Keratinocyte (primary cell): ENCODE data around the gene NOTCH4. TPM values are rescaled to one million over a fixed set of nuclear protein-coding genes. Genes with fewer than 3 reads are reported as not detected.

Experiments used
- DNase-seq: peaks from one replicate; pipeline ENCODE4 v3.0.0-alpha.2; 2011; ENCODE audit warnings: low read depth, missing footprints, low spot score
- FAIRE-seq: peaks from 2 replicates; lab custom pipeline; 2011; peaks lifted over from hg19 to GRCh38; lab: Jason Lieb, UNC
- H2AFZ ChIP-seq: 2 replicates; pipeline ENCODE4 v1.6.0; 2012; ENCODE audit warnings: low read length, control low read depth, inconsistent platforms; ENCODE audit not compliant: control insufficient read depth
- H3K27ac ChIP-seq: 2 replicates; pipeline ENCODE4 v1.5.1; 2011; ENCODE audit warnings: low read length; ENCODE audit not compliant: control insufficient read depth, insufficient read depth
- H3K27me3 ChIP-seq: 3 replicates; pipeline ENCODE4 v1.6.0; 2011; ENCODE audit warnings: low read length; ENCODE audit not compliant: control insufficient read depth, insufficient read depth; ENCODE audit errors: extremely low read depth
- H3K36me3 ChIP-seq, 2 experiments: 2 replicates in 1 of 2; 3 replicates in 1 of 2; pipeline ENCODE4 v1.5.1; 2011; ENCODE audit warnings: low read length in 2 of 2, mild to moderate bottlenecking in 1 of 2; ENCODE audit not compliant: control insufficient read depth in 2 of 2, insufficient read depth in 2 of 2; ENCODE audit errors: extremely low read depth in 1 of 2
- H3K4me1 ChIP-seq: 3 replicates; pipeline ENCODE4 v1.5.1; 2011; ENCODE audit warnings: low read length; ENCODE audit not compliant: control insufficient read depth, insufficient read depth; ENCODE audit errors: extremely low read depth
- H3K4me2 ChIP-seq: 3 replicates; pipeline ENCODE4 v1.6.0; 2011; ENCODE audit warnings: low read depth, low read length; ENCODE audit not compliant: control insufficient read depth, insufficient read depth; ENCODE audit errors: extremely low read depth
- H3K4me3 ChIP-seq, 3 experiments: fragments of 200-600 bp in 1 of 3; sonication (generic) in 1 of 3; 2 replicates in 2 of 3; 3 replicates in 1 of 3; pipeline ENCODE4 v1.5.1; 2011 to 2016; ENCODE audit warnings: low read length in 3 of 3, mild to moderate bottlenecking in 3 of 3, control low read depth in 2 of 3, inconsistent platforms in 1 of 3, low read depth in 1 of 3, mixed read lengths in 1 of 3, mixed run types in 1 of 3, moderate library complexity in 1 of 3; ENCODE audit not compliant: control insufficient read depth in 2 of 3, insufficient read depth in 2 of 3; ENCODE audit errors: extremely low read depth in 1 of 3
- H3K79me2 ChIP-seq: 2 replicates; pipeline ENCODE4 v1.6.0; 2012; ENCODE audit warnings: low read length; ENCODE audit not compliant: control insufficient read depth, insufficient read depth
- H3K9ac ChIP-seq: 3 replicates; pipeline ENCODE4 v1.6.0; 2011; ENCODE audit warnings: low read length; ENCODE audit not compliant: control insufficient read depth, insufficient read depth; ENCODE audit errors: extremely low read depth
- H3K9me1 ChIP-seq: 3 replicates; pipeline ENCODE4 v1.6.0; 2011; ENCODE audit warnings: low read length; ENCODE audit not compliant: control insufficient read depth, insufficient read depth; ENCODE audit errors: extremely low read depth
- H3K9me3 ChIP-seq: 2 replicates; pipeline ENCODE4 v1.5.1; 2012; ENCODE audit warnings: low read depth, low read length; ENCODE audit not compliant: control insufficient read depth
- H4K20me1 ChIP-seq: 3 replicates; pipeline ENCODE4 v1.6.0; 2011; ENCODE audit warnings: low read length; ENCODE audit not compliant: control insufficient read depth, insufficient read depth; ENCODE audit errors: extremely low read depth
- CTCF ChIP-seq, 3 experiments: IDR thresholded peaks in 1 of 3; conservative IDR thresholded peaks in 1 of 3; optimal IDR thresholded peaks in 1 of 3; 2 replicates in 2 of 3; 3 replicates in 1 of 3; pipeline versions ENCODE3 to v1.5.1; 2011; ENCODE audit warnings: low read length in 3 of 3, mild to moderate bottlenecking in 3 of 3, moderate library complexity in 2 of 3, control low read depth in 1 of 3, inconsistent platforms in 1 of 3; ENCODE audit not compliant: insufficient read depth in 2 of 3; ENCODE audit errors: extremely low read depth in 1 of 3
- EZH2 ChIP-seq: IDR thresholded peaks from one replicate; pipeline ENCODE4 v1.6.1; 2012; ENCODE audit warnings: inconsistent platforms, mild to moderate bottlenecking, low read length, moderate library complexity
- dilution Hi-C: fragments of 300-500 bp; cut with MboI; formaldehyde crosslinking; loops from one replicate; pipeline ENCODE4 v1.7.0; 2020; ENCODE audit warnings: low sequenced_read_pairs; ENCODE audit not compliant: extremely low pct_ligation_motif_present
- polyA plus RNA-seq, 5 experiments: library from polyadenylated mRNA; depleted of rRNA in 3 of 5; stranded (reverse) in 3 of 5; stranded (forward) in 1 of 5; unstranded in 1 of 5; fragments of >200 nt; gene quantifications; 1 replicate in 1 of 5; 2 replicates in 3 of 5; 3 replicates in 1 of 5; pipeline versions ENCODE4 v1.2.1 to v1.2.3, GENCODE V29; 2011 to 2012; ENCODE audit warnings: missing spikeins in 2 of 5, low read depth in 1 of 5, low replicate concordance in 1 of 5

The NOTCH4 gene
- polyA plus RNA-seq, 1 donor (not counting 4 experiments of a cell fraction or from before 2014, with no cell fraction given), result 0.07 TPM

DNA sequence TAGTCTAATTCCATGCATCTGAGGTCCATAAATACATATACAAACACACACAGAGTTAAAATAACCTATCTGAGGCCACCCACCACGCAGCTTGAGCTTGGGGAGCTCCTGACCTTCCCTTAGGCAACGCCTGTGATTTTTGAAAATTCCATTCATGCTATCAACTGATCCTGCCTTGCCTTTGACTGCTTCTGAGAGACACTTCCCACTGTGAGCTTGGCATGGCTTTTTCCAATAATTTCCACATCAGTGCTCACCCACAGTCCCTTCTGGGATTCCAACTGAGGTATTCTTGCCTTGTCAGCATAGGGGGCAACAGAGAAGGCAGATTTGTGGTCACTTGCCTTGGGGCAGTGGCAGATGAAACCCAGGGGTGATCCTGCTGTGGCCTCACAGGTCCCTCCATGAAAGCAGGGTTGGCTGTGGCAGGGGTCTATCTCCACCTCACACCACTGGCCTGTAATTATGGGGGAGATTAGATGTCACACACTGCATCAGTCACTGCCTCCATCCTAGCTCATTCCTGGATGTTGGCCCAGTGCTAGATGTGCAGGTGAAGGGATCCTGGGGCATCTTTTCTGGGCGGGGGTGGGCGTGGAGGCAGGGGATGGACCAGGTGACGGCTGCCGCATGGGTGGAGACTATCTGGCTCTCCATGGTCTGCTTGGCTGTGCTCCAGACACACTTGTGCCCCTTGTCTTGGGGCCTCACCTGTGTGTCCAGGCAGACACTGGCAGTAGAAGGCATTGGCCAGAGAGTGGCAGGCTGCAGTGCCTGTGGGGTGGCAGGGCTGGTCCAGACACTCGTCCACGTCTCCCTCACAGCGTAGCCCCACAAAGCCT lies 20.2 kb downstream of the NOTCH4 start:
- Histone ChIP-seq H3K9me1 (no peaks in the 10 kb centered on the region), H3K4me2 (no peak overlapping the region), H3K4me1 (no peaks in the 10 kb centered on the region), H3K36me3 (no peaks in the 10 kb centered on the region), H3K9me3 (no peaks in the 10 kb centered on the region), H3K79me2 (no peaks in the 10 kb centered on the region), H3K4me3 (no peak overlapping the region), H4K20me1 (no peaks in the 10 kb centered on the region), H3K27ac (no peak overlapping the region), H2AFZ (no peak overlapping the region), H3K9ac (no peak overlapping the region), H3K27me3 (no peaks in the 10 kb centered on the region)
- dilution Hi-C loops, result no loop called here
- no peak for FAIRE-seq
- TF ChIP-seq CTCF (optimal IDR thresholded peaks at IDR 0.05 in 1 of 3, IDR thresholded peaks at IDR 0.05 in 1 of 3, conservative IDR thresholded peaks at IDR 0.05 in 1 of 3; ENCODE audit: extremely low read depth in 1 of 3, insufficient read depth in 2 of 3, low read length in 3 of 3), result no peak
- no peak for TF ChIP-seq EZH2
- DNase-seq, result no peak

- FAIRE-seq, result no peak
Observed at GRCh38 chr6:32202186-32202585, 21.7 kb downstream of the NOTCH4 start.

More at GRCh38 chr6:32202186-32202585, 21.7 kb downstream of the NOTCH4 start:
- Histone ChIP-seq H4K20me1 (no peaks in the 10 kb centered on the region), H3K4me1 (no peaks in the 10 kb centered on the region), H3K9ac (no peak overlapping the region), H3K4me2 (no peak overlapping the region), H2AFZ (no peak overlapping the region), H3K27ac (no peak overlapping the region), H3K4me3 (no peak overlapping the region), H3K36me3 (no peaks in the 10 kb centered on the region), H3K9me3 (no peaks in the 10 kb centered on the region), H3K9me1 (no peaks in the 10 kb centered on the region), H3K79me2 (no peaks in the 10 kb centered on the region), H3K27me3 (no peaks in the 10 kb centered on the region)
- TF ChIP-seq EZH2 (no peak), CTCF (optimal IDR thresholded peaks at IDR 0.05 in 1 of 3, IDR thresholded peaks at IDR 0.05 in 1 of 3, conservative IDR thresholded peaks at IDR 0.05 in 1 of 3; ENCODE audit: extremely low read depth in 1 of 3, insufficient read depth in 2 of 3, low read length in 3 of 3) (no peak)
- DNase-seq, result no peak
- dilution Hi-C loops, result no loop called here
